GM23248 (cell line): ENCODE data around the gene GDI2. TPM values are rescaled to one million over a fixed set of nuclear protein-coding genes. Genes with fewer than 3 reads are reported as not detected.

Experiments
- DNase-seq: peaks from one replicate; pipeline ENCODE4 v3.0.0-alpha.2; 2015
- H2AFZ ChIP-seq: fragments of 200-600 bp; sonication (generic); 2 replicates; pipeline ENCODE4 v1.6.1; 2016; ENCODE audit warnings: antibody characterized with exemption
- H3F3A ChIP-seq: fragments of 200-600 bp; sonication (generic); 2 replicates; pipeline ENCODE4 v1.6.1; 2016; ENCODE audit warnings: mild to moderate bottlenecking, antibody characterized with exemption, mixed run types; ENCODE audit not compliant: insufficient read depth
- H3K27ac ChIP-seq: fragments of 200-600 bp; sonication (generic); 2 replicates; pipeline ENCODE4 v1.5.1; 2016; ENCODE audit warnings: mild to moderate bottlenecking
- H3K27me3 ChIP-seq: fragments of 200-600 bp; sonication (generic); replicated peaks from 2 replicates; pipeline ENCODE4 v1.6.1; 2016; ENCODE audit warnings: mild to moderate bottlenecking; ENCODE audit not compliant: insufficient read depth
- H3K36me3 ChIP-seq: fragments of 200-600 bp; sonication (generic); 2 replicates; pipeline ENCODE4 v1.6.1; 2016; ENCODE audit warnings: low read depth, mild to moderate bottlenecking
- H3K4me1 ChIP-seq: fragments of 200-600 bp; sonication (generic); 2 replicates; pipeline ENCODE4 v1.6.1; 2016; ENCODE audit warnings: mild to moderate bottlenecking; ENCODE audit not compliant: insufficient read depth
- H3K4me2 ChIP-seq: fragments of 200-600 bp; sonication (generic); one replicate; pipeline ENCODE4 v1.6.1; 2016; ENCODE audit warnings: mild to moderate bottlenecking; ENCODE audit not compliant: unreplicated experiment
- H3K4me3 ChIP-seq: fragments of 200-600 bp; sonication (generic); 2 replicates; pipeline ENCODE4 v1.5.1; 2016; ENCODE audit warnings: mild to moderate bottlenecking
- H3K79me2 ChIP-seq: fragments of 200-600 bp; sonication (generic); 2 replicates; pipeline ENCODE4 v1.6.1; 2016; ENCODE audit warnings: mild to moderate bottlenecking; ENCODE audit not compliant: insufficient read depth
- H3K9ac ChIP-seq: fragments of 200-600 bp; sonication (generic); 2 replicates; pipeline ENCODE4 v1.6.1; 2016; ENCODE audit warnings: mild to moderate bottlenecking
- H3K9me2 ChIP-seq: fragments of 200-600 bp; sonication (generic); 2 replicates; pipeline ENCODE4 v1.6.1; 2016; ENCODE audit warnings: mixed run types, mild to moderate bottlenecking, moderate library complexity; ENCODE audit not compliant: insufficient read depth
- H3K9me3 ChIP-seq: fragments of 200-600 bp; sonication (generic); one replicate; pipeline ENCODE4 v1.6.1; 2017; ENCODE audit warnings: low read depth
- H4K20me1 ChIP-seq: fragments of 200-600 bp; sonication (generic); 2 replicates; pipeline ENCODE4 v1.6.0; 2016; ENCODE audit not compliant: insufficient read depth
- EZH2 ChIP-seq: fragments of 200-600 bp; sonication (generic); IDR thresholded peaks from 2 replicates; pipeline ENCODE4 v1.6.1; 2018; ENCODE audit warnings: antibody characterized with exemption, mild to moderate bottlenecking; ENCODE audit not compliant: insufficient read depth, poor library complexity, severe bottlenecking
- EZH2phosphoT487 ChIP-seq: fragments of 200-600 bp; sonication (generic); IDR thresholded peaks from 2 replicates; pipeline ENCODE4 v1.6.1; 2018; ENCODE audit warnings: antibody characterized with exemption, moderate library complexity, mild to moderate bottlenecking, low read depth; ENCODE audit not compliant: insufficient read depth
- WGBS, 2 experiments: methylation state at CpG; one replicate each; pipeline ENCODE4 v1.1.6; 2015 to 2017; ENCODE audit warnings: low lambda C conversion rate in 2 of 2, low coverage in 1 of 2; ENCODE audit errors: missing lambda C conversion rate in 2 of 2; 5-methylcytosine and 5-hydroxymethylcytosine counted together
- in situ Hi-C: fragments of 300-500 bp; cut with MboI; formaldehyde crosslinking; loops from 2 replicates; pipeline ENCODE4 v1.15.0; 2020
- polyA plus RNA-seq: library from polyadenylated mRNA; unstranded; fragments of >200 nt; fragmentation: Nextera tagmentation; extraction: Ambion mirVana; gene quantifications from 2 replicates; pipeline ENCODE4 v1.2.1, GENCODE V29; 2016
- total RNA-seq: library from RNA; depleted of rRNA; stranded (reverse); fragments of >200 nt; shearing (Covaris generic); gene quantifications from 2 replicates; pipeline ENCODE4 v1.2.3, GENCODE V29; 2014; rRNA removed

Gene GDI2
- total and polyA plus RNA-seq, 2 experiments from 2014 or later, result 195 to 350 TPM

DNA sequence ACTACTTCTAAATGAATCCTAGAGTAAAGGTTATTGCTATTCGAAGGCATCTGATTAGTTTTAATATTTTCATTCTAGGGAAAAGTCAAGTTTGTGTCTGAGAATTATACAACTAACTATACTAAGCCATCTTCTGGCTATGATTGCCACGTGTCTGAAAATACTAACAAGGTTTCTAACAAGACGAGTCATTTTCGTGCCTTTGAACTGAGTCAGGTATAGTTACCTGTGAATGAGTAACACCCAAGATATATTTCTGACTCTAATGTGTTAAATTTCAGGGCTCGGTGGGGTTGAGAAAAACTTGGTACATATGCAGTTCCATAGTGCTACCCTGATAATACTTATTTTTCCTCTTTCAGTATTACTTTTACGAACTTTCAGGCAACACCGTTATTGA lies 93.1 kb downstream of the GDI2 start:
- in situ Hi-C loops, result no loop called here
- Histone ChIP-seq H2AFZ (no peak overlapping the region), H3K9ac (no peak overlapping the region), H4K20me1 (no peaks in the 10 kb centered on the region), H3K4me2 (no peak overlapping the region), H3K4me1 (no peaks in the 10 kb centered on the region; the same call in 1 of the 2 replicates), H3K4me3 (no peak overlapping the region), H3F3A (peaks cover 7% of the 10 kb centered on the region; the same call in 1 of the 2 replicates), H3K79me2 (peaks cover 82% of the 10 kb centered on the region), H3K9me3 (no peaks in the 10 kb centered on the region), H3K27me3 (no peaks in the 10 kb centered on the region), H3K27ac (no peak overlapping the region), H3K9me2 (no peaks in the 10 kb centered on the region), H3K36me3 (peaks cover 22% of the 10 kb centered on the region)
- WGBS, 2 experiments, result 91 to 93% methylated on average over 7 of the region's 7 CpGs
- no peak for TF ChIP-seq EZH2
- TF ChIP-seq EZH2phosphoT487, result no peak
- no peak for DNase-seq

DNA sequence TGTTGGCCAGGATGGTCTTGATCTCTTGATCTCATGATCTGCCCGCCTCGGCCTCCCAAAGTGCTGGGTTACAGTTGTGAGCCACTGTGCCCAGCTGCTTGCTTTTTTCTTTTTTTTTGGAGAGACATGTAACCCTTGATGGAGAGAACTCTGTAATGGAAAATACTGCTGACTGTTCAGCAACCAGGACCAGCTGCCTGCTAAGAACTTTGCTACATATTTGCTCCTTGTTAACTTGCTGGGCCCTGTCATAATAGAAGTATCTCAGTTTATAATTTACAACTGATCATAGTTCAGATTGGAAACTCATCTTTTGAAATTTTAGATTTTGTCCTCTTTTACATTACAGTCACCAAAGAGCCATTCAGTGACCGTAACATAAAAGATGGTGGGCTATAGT lies 93.7 kb downstream of the GDI2 start:
- no peaks in the 10 kb centered on the region; the same call in 1 of the 2 replicates for H3K4me1 ChIP-seq
- H3K36me3 ChIP-seq, result peaks cover 22% of the 10 kb centered on the region
- H3K9me3 ChIP-seq, result no peaks in the 10 kb centered on the region
- no peak overlapping the region for H3K27ac ChIP-seq
- no peak overlapping the region for H2AFZ ChIP-seq
- TF ChIP-seq EZH2 (no peak), EZH2phosphoT487 (no peak)
- no peak overlapping the region for H3K4me3 ChIP-seq
- H3K4me2 ChIP-seq, result no peak overlapping the region
- no peaks in the 10 kb centered on the region for H3K9me2 ChIP-seq
- DNase-seq, result peak; percentile 2
- H3K27me3 ChIP-seq, result no peaks in the 10 kb centered on the region
- no peak overlapping the region for H3K9ac ChIP-seq
- 71 to 74% methylated on average over 3 of the region's 3 CpGs for WGBS, 2 experiments
- peaks cover 85% of the 10 kb centered on the region for H3K79me2 ChIP-seq
- peaks cover 7% of the 10 kb centered on the region; the same call in 1 of the 2 replicates for H3F3A ChIP-seq
- in situ Hi-C loops, result no loop called here
- H4K20me1 ChIP-seq, result no peaks in the 10 kb centered on the region

Other genes with a start within 250 kb of the GDI2 start
- gene ASB13, start 146.8 kb downstream of the GDI2 start, total RNA-seq, result 5.6 and 8.9 TPM in 2 replicates
- 7.5 and 8.9 TPM in 2 replicates for gene ASB13, start 146.8 kb downstream of the GDI2 start, polyA plus RNA-seq
- gene TASOR2, start 128.6 kb downstream of the GDI2 start, total RNA-seq, result 51.9 and 60.7 TPM in 2 replicates
- gene TASOR2, start 128.6 kb downstream of the GDI2 start, polyA plus RNA-seq, result 16.8 and 19.9 TPM in 2 replicates
- gene ANKRD16, start 76.5 kb upstream of the GDI2 start, total RNA-seq, result 5.4 and 5.9 TPM in 2 replicates
- gene ANKRD16, start 76.5 kb upstream of the GDI2 start, polyA plus RNA-seq, result 2.7 and 3.1 TPM in 2 replicates
- 79.3 and 87.6 TPM in 2 replicates for gene FBH1, start 76.8 kb upstream of the GDI2 start, total RNA-seq
- 66.4 and 71.4 TPM in 2 replicates for gene FBH1, start 76.8 kb upstream of the GDI2 start, polyA plus RNA-seq
- gene IL15RA, start 164.1 kb upstream of the GDI2 start, total RNA-seq, result 0.89 and 7.0 TPM in 2 replicates
- gene IL15RA, start 164.1 kb upstream of the GDI2 start, polyA plus RNA-seq, result 4.0 and 4.9 TPM in 2 replicates
- gene IL2RA, start 248.9 kb upstream of the GDI2 start, total RNA-seq, result not detected in 2 replicates
- not detected in 2 replicates for gene IL2RA, start 248.9 kb upstream of the GDI2 start, polyA plus RNA-seq